Mucosa of stomach (tissue), 1 donor: ENCODE data around the gene PEX5L.
"Not testable (repeated sequence)": the region's sequence is repeated elsewhere in the genome, so short reads cannot be mapped to it uniquely, and the experiment has no call there.

ENCODE experiments used
- H3K27me3 ChIP-seq: one replicate; pipeline ENCODE4 v1.7.0; 2013; ENCODE audit warnings: mild to moderate bottlenecking, low read length; ENCODE audit not compliant: control insufficient read depth, insufficient read depth
- H3K36me3 ChIP-seq: one replicate; pipeline ENCODE4 v1.7.0; 2013; ENCODE audit warnings: low read length; ENCODE audit not compliant: control insufficient read depth, insufficient read depth
- H3K4me1 ChIP-seq: one replicate; pipeline ENCODE4 v1.7.0; 2013; ENCODE audit warnings: mild to moderate bottlenecking, low read length; ENCODE audit not compliant: control insufficient read depth, insufficient read depth
- H3K4me3 ChIP-seq: one replicate; pipeline ENCODE4 v1.7.0; 2013; ENCODE audit warnings: low read length
- H3K9ac ChIP-seq: one replicate; pipeline ENCODE4 v1.7.0; 2013; ENCODE audit warnings: mild to moderate bottlenecking, low read length, moderate library complexity
- H3K9me3 ChIP-seq: one replicate; pipeline ENCODE4 v1.7.0; 2013; ENCODE audit warnings: mild to moderate bottlenecking, low read length, moderate library complexity; ENCODE audit not compliant: control insufficient read depth
- donor health status: Pancreatic carcinoma.

The PEX5L gene

GRCh38 chr3:180058238-180058637 is 21.5 kb upstream of the PEX5L start:
- no peak overlapping the region for H3K4me3 ChIP-seq
- no peak overlapping the region for H3K9ac ChIP-seq
- H3K4me1 ChIP-seq: no peaks in the 10 kb centered on the region
- H3K36me3 ChIP-seq: no peaks in the 10 kb centered on the region
- no peaks in the 10 kb centered on the region for H3K9me3 ChIP-seq
- no peaks in the 10 kb centered on the region for H3K27me3 ChIP-seq

- H3K9ac ChIP-seq, H3K27me3 ChIP-seq, H3K36me3 ChIP-seq, H3K4me1 ChIP-seq, H3K9me3 ChIP-seq, H3K4me3 ChIP-seq: not testable (repeated sequence)
Observed at GRCh38 chr3:180055656-180056055, 18.9 kb upstream of the PEX5L start.

GRCh38 chr3:180049391-180049790 is 12.7 kb upstream of the PEX5L start:
- H3K4me1 ChIP-seq: no peaks in the 10 kb centered on the region
- no peak overlapping the region for H3K9ac ChIP-seq
- no peak overlapping the region for H3K4me3 ChIP-seq
- no peaks in the 10 kb centered on the region for H3K36me3 ChIP-seq
- no peaks in the 10 kb centered on the region for H3K9me3 ChIP-seq
- no peaks in the 10 kb centered on the region for H3K27me3 ChIP-seq

GRCh38 chr3:180048840-180049239 is 12.1 kb upstream of the PEX5L start:
- H3K9ac ChIP-seq: no peak overlapping the region
- H3K27me3 ChIP-seq: no peaks in the 10 kb centered on the region
- H3K4me3 ChIP-seq: no peak overlapping the region
- H3K36me3 ChIP-seq: no peaks in the 10 kb centered on the region
- no peaks in the 10 kb centered on the region for H3K9me3 ChIP-seq
- no peaks in the 10 kb centered on the region for H3K4me1 ChIP-seq

GRCh38 chr3:180048103-180048502 is 11.4 kb upstream of the PEX5L start:
- Histone ChIP-seq H3K4me3 (no peak overlapping the region), H3K9ac (no peak overlapping the region), H3K4me1 (no peaks in the 10 kb centered on the region), H3K9me3 (no peaks in the 10 kb centered on the region), H3K27me3 (no peaks in the 10 kb centered on the region), H3K36me3 (no peaks in the 10 kb centered on the region)

- Histone ChIP-seq H3K9ac (no peak overlapping the region), H3K9me3 (no peaks in the 10 kb centered on the region), H3K4me1 (no peaks in the 10 kb centered on the region), H3K36me3 (no peaks in the 10 kb centered on the region), H3K27me3 (peaks cover 18% of the 10 kb centered on the region), H3K4me3 (no peak overlapping the region)
Observed at GRCh38 chr3:180040966-180041365, 4.2 kb upstream of the PEX5L start.

GRCh38 chr3:180036092-180036670 is 556 bp downstream of the PEX5L start:
- H3K9ac ChIP-seq: no peak overlapping the region
- H3K9me3 ChIP-seq: no peaks in the 10 kb centered on the region
- H3K4me3 ChIP-seq: no peak overlapping the region
- H3K27me3 ChIP-seq: peaks cover 25% of the 10 kb centered on the region
- H3K36me3 ChIP-seq: no peaks in the 10 kb centered on the region
- no peaks in the 10 kb centered on the region for H3K4me1 ChIP-seq

- no peaks in the 10 kb centered on the region for H3K9me3 ChIP-seq
- H3K4me3 ChIP-seq: no peak overlapping the region
- H3K36me3 ChIP-seq: no peaks in the 10 kb centered on the region
- H3K27me3 ChIP-seq: no peaks in the 10 kb centered on the region
- H3K9ac ChIP-seq: no peak overlapping the region
- H3K4me1 ChIP-seq: no peaks in the 10 kb centered on the region
Observed at GRCh38 chr3:180026997-180027396, 9.7 kb downstream of the PEX5L start.

- Histone ChIP-seq H3K36me3 (no peaks in the 10 kb centered on the region), H3K4me3 (no peak overlapping the region), H3K27me3 (no peaks in the 10 kb centered on the region), H3K9ac (no peak overlapping the region), H3K4me1 (no peaks in the 10 kb centered on the region), H3K9me3 (no peaks in the 10 kb centered on the region)
Observed at GRCh38 chr3:180018543-180018942, 18.2 kb downstream of the PEX5L start.

GRCh38 chr3:180017846-180018245 is 18.9 kb downstream of the PEX5L start:
- Histone ChIP-seq H3K27me3 (no peaks in the 10 kb centered on the region), H3K9me3 (no peaks in the 10 kb centered on the region), H3K36me3 (no peaks in the 10 kb centered on the region), H3K4me1 (no peaks in the 10 kb centered on the region), H3K4me3 (no peak overlapping the region), H3K9ac (no peak overlapping the region)

- Histone ChIP-seq H3K27me3 (no peaks in the 10 kb centered on the region), H3K9me3 (no peaks in the 10 kb centered on the region), H3K4me1 (no peaks in the 10 kb centered on the region), H3K9ac (no peak overlapping the region), H3K36me3 (no peaks in the 10 kb centered on the region), H3K4me3 (no peak overlapping the region)
Observed at GRCh38 chr3:180011927-180012326, 24.8 kb downstream of the PEX5L start.

GRCh38 chr3:180008318-180008717 is 28.4 kb downstream of the PEX5L start:
- not testable (repeated sequence) for H3K36me3 ChIP-seq, H3K4me1 ChIP-seq, H3K9me3 ChIP-seq, H3K27me3 ChIP-seq, H3K9ac ChIP-seq, H3K4me3 ChIP-seq

- H3K9ac ChIP-seq: no peak overlapping the region
- no peaks in the 10 kb centered on the region for H3K27me3 ChIP-seq
- no peak overlapping the region for H3K4me3 ChIP-seq
- H3K36me3 ChIP-seq: no peaks in the 10 kb centered on the region
- no peaks in the 10 kb centered on the region for H3K9me3 ChIP-seq
- no peaks in the 10 kb centered on the region for H3K4me1 ChIP-seq
Observed at GRCh38 chr3:180004542-180004941, 32.2 kb downstream of the PEX5L start.
